ENCODE data around the gene TRAPPC3.
"Not testable (repeated sequence)": the region's sequence is repeated elsewhere in the genome, so short reads cannot be mapped to it uniquely, and the experiment has no call there.

The TRAPPC3 gene

GRCh38 chr1:36149237-36149972 is at the start of gene TRAPPC3:
Gene TRAPPC3 (minus strand): TSS chr1:36149486. CDS start chr1:36149378, 108 bp downstream.
- DNase-seq, result peak; percentile 97

- DNase-seq, result no peak
These were observed 49.4 kb upstream of the TRAPPC3 start for GRCh38 chr1:36198641-36199040.

GRCh38 chr1:36196805-36197204 is 47.5 kb upstream of the TRAPPC3 start:
- DNase-seq, result not testable (repeated sequence)

- peak; percentile 44 for DNase-seq
These were observed 38.7 kb upstream of the TRAPPC3 start for GRCh38 chr1:36187800-36188593.

- no peak for DNase-seq
These were observed 34.1 kb upstream of the TRAPPC3 start for GRCh38 chr1:36183309-36183856.

GRCh38 chr1:36182734-36183133 is 33.4 kb upstream of the TRAPPC3 start:
- no peak for DNase-seq

GRCh38 chr1:36179220-36179600 is 29.9 kb upstream of the TRAPPC3 start:
- DNase-seq, result no peak

- DNase-seq, result no peak
These were observed 29.4 kb upstream of the TRAPPC3 start for GRCh38 chr1:36178471-36179219.

GRCh38 chr1:36177589-36178431 is 28.5 kb upstream of the TRAPPC3 start:
- DNase-seq, result no peak

GRCh38 chr1:36176106-36176949 is 27.0 kb upstream of the TRAPPC3 start:
- DNase-seq, result no peak

GRCh38 chr1:36175137-36176095 is 26.1 kb upstream of the TRAPPC3 start:
- no peak for DNase-seq

- DNase-seq, result no peak
These were observed 25.4 kb upstream of the TRAPPC3 start for GRCh38 chr1:36174713-36175112.

GRCh38 chr1:36172983-36173382 is 23.7 kb upstream of the TRAPPC3 start:
- DNase-seq, result no peak

GRCh38 chr1:36172017-36172747 is 22.9 kb upstream of the TRAPPC3 start:
- DNase-seq, result no peak

GRCh38 chr1:36170643-36171412 is 21.5 kb upstream of the TRAPPC3 start:
- DNase-seq, result no peak

GRCh38 chr1:36168514-36168913 is 19.2 kb upstream of the TRAPPC3 start:
- no peak for DNase-seq

- DNase-seq, result no peak
These were observed 17.9 kb upstream of the TRAPPC3 start for GRCh38 chr1:36166938-36167905.

All from KG1 (cell line).